GM12801 (cell line): ENCODE measurements around the gene TTC27.

Source experiments
- CTCF ChIP-seq: IDR thresholded peaks from one replicate; pipeline ENCODE4 v1.5.1; 2011; ENCODE audit warnings: control low read depth; ENCODE audit not compliant: insufficient read length; ENCODE audit errors: extremely low read depth

TTC27 gene

GRCh38 chr2:32647180-32647651 is 19.4 kb downstream of the TTC27 start:
- TF ChIP-seq CTCF: no peak

- TF ChIP-seq CTCF: no peak
Observed at GRCh38 chr2:32652555-32653209, 24.8 kb downstream of the TTC27 start.

GRCh38 chr2:32656069-32656468 is 28.2 kb downstream of the TTC27 start:
- no peak for TF ChIP-seq CTCF

- no peak for TF ChIP-seq CTCF
Observed at GRCh38 chr2:32663864-32664263, 36.0 kb downstream of the TTC27 start.

- TF ChIP-seq CTCF: no peak
Observed at GRCh38 chr2:32666704-32667103, 38.9 kb downstream of the TTC27 start.

GRCh38 chr2:32668254-32668653 is 40.4 kb downstream of the TTC27 start:
- TF ChIP-seq CTCF: no peak

GRCh38 chr2:32671885-32672533 is 44.2 kb downstream of the TTC27 start:
- TF ChIP-seq CTCF: no peak
